Measurements from ENCODE around the gene GJA1.
"Not testable (repeated sequence)": the region's sequence is repeated elsewhere in the genome, so short reads cannot be mapped to it uniquely, and the experiment has no call there.

Gene GJA1

DNA sequence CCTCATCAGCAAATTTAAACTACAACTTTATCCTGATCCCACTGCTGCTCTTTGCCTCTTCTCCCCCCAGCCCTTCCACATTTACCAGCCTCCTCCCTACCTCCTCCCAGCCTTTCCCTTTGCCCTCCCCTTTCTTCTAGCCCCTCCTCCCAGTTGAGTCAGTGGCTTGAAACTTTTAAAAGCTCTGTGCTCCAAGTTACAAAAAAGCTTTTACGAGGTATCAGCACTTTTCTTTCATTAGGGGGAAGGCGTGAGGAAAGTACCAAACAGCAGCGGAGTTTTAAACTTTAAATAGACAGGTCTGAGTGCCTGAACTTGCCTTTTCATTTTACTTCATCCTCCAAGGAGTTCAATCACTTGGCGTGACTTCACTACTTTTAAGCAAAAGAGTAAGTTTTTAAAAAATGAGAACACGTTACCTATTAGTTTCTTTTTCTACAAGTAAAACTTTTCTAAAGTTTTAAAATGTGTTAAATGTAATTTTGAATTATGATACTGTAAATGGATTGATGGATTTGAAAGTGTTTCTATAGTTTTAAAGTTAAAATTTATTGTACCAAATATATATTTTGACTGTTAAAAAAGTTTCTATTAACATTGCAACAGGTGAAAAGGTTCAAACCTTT, at the start of gene GJA1:
TSS of gene GJA1 (plus strand) at position 203 of the 626 bp plus-strand sequence. CDS start 11,202 bp downstream, outside the sequence.
- no peak for DNase-seq

GRCh38 chr6:121386551-121386950, 48.9 kb upstream of the GJA1 start:
- not testable (repeated sequence) for DNase-seq

DNA sequence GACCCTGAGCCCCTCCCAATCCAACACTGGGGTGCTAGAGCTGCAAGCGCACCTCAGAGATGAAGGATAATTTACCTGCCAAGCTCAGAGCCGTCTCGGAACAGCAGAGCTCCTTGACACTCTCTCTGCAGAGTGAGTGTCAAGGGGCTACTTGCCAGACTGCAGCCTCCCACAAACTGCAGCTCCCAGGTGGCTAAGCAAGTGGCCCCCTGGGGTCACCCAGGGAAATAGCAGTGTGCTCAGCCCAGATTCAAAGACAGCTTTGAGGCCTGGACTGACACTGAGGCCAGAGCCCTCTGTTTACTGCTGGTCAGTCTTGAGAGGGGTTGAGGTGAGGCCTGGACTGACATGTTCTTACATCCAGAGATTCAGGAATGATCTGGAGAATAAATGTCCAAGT, 46.0 kb upstream of the GJA1 start:
- DNase-seq: no peak

- DNase-seq: no peak
Measured at GRCh38 chr6:121393731-121394505, 41.5 kb upstream of the GJA1 start.

- DNase-seq: no peak
Measured at GRCh38 chr6:121395736-121396135, 39.7 kb upstream of the GJA1 start.

- DNase-seq: not testable (repeated sequence)
Measured at GRCh38 chr6:121397188-121397587, 38.3 kb upstream of the GJA1 start.

DNA sequence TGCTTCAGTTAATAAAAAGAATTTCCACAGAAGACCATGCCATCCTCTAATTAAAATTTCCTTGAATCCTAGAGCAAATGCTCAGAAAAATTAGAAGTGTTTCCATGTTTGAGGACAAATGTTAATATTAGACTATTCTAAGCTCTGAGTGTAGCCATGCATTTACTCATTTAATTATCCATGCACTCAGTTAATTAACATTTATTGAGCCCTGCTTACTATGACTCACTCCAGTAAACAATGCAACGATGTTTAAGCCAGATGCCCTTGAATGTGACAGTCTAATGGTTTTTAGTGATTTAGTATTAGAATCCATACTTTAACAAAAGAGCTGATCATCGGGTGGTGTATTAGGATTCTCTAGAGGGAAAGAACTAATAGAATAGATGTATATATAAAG, 37.3 kb upstream of the GJA1 start:
- DNase-seq: no peak

GRCh38 chr6:121399966-121400365, 35.5 kb upstream of the GJA1 start:
- no peak for DNase-seq

GRCh38 chr6:121403964-121404363, 31.5 kb upstream of the GJA1 start:
- no peak for DNase-seq

GRCh38 chr6:121405306-121405705, 30.1 kb upstream of the GJA1 start:
- no peak for DNase-seq

- no peak for DNase-seq
Measured at GRCh38 chr6:121408321-121408720, 27.1 kb upstream of the GJA1 start.

DNA sequence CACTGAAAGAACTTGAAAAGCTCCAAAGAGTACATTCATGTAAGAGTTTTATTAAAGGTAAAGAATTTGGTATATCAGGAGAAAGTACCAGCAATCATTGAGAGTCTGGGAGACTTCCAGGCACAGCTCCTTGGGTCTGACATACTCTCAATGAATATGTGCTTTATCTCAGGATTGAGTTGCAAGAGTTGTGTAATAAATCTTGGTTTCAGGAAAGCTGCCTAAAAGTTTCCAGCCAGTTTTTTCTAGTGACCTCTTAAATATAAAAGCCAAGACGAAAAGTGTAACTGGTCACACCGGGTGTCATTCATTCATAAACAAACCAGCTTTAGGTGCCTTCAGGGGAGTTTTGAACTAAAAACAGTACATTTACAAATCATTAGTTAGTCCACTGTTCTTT, 21.6 kb upstream of the GJA1 start:
- DNase-seq: no peak

GRCh38 chr6:121418346-121418745, 17.1 kb upstream of the GJA1 start:
- DNase-seq: no peak

DNA sequence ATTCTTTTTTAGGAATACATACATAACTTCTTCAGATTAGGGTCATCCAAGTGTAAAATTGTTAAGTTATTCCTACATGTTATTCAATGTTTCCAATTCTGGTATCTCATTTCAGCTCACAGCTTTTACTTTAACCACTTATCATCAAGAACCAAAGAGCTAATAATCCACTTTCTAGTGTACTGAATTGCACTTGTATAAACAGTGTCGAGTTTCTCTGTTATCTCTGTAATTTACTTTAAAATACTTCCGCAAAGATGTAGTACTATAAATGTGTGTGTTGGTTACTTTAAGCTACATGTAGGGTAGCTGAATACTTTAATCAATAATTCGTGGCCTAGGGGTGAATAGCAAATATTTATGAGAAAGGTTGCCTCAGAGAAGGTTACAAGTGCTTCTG, 8.8 kb upstream of the GJA1 start:
- no peak for DNase-seq

DNA sequence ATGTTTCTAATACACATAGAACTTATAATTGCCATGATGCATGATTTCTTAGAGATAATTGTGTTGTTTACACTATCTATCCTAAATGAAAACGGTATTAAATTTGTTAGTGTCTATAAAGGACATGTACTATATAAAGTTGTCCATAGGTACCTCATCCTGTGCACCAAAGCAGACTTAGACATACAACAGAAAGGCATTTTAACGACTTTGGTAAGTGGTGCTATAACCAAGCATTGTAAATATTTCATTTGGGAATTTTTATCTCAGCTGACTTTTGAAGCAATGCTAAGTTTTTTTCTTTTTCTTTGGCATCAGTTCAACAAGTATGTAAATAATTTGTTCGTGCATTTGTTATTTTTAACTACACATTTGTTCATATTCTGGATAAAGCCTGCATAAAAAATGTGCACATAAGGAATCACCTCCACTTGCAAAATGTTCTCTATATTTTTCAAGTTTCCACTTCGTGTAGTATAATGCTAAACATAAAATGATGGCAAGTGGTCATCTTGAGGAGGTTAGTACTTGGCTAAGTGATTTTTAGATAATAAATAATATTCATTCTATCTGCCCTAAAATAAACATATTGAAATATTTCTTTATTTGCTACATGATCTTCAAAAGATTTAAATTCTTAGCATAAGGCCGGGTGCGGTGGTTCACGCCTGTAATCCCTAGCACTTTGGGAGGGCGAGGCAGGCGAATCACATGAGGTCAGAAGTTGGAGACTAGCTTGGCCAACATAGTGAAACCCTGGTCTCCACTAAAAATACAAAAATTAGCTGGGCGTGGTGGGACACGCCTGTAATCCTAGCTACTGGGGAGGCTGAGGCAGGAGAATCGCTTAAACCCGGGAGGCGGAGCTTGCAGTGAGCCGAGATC, 6.3 kb upstream of the GJA1 start:
- no peak for DNase-seq

DNA sequence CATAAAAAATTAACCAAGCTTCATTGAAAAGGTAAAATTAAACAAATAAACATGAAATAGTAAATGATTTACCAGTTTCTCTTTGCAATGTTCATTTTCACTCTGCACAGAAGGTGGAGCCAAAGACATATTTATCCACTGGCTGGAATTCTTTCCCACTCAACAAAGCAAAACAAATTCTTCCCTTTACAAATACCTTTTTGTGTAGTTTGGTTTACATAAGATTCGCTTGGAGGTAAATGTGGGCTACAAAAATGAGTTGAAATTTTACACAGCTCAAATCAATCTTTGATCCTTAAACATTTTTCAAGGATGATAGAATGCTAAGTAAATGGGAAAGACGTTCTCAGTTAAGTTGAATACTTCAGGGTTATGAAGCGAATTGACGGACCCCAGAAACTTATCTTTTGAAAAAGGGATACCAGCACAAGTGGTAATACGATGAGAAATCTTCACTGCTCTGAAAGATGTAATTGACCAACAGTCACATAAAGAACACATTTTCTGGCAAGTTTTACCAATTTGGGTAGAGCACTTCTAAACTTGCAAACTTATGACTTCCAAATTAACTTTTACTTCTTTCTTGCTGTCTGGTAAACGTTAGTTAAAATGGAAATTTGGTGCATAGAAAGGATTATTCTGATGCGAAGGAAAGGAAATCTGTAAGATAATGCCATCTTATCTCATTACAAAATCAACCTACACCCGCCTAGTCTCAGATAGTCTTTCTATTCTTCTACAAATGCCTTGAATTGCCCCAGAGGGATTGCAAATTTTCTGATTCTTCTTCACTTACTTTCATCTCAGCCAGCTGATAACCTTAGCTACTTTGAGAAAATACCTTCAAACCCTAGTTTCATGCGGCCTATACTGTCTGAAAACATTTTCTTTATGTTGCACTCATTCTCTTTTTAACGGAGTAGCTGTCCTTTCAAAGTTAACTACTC, 4.7 kb upstream of the GJA1 start:
- no peak for DNase-seq

- not testable (repeated sequence) for DNase-seq
Measured at GRCh38 chr6:121431776-121432175, 3.7 kb upstream of the GJA1 start.

GRCh38 chr6:121434037-121434770, 1.2 kb upstream of the GJA1 start:
- no peak for DNase-seq

- DNase-seq: no peak
Measured at GRCh38 chr6:121436274-121436857, 920 bp downstream of the GJA1 start.

DNA sequence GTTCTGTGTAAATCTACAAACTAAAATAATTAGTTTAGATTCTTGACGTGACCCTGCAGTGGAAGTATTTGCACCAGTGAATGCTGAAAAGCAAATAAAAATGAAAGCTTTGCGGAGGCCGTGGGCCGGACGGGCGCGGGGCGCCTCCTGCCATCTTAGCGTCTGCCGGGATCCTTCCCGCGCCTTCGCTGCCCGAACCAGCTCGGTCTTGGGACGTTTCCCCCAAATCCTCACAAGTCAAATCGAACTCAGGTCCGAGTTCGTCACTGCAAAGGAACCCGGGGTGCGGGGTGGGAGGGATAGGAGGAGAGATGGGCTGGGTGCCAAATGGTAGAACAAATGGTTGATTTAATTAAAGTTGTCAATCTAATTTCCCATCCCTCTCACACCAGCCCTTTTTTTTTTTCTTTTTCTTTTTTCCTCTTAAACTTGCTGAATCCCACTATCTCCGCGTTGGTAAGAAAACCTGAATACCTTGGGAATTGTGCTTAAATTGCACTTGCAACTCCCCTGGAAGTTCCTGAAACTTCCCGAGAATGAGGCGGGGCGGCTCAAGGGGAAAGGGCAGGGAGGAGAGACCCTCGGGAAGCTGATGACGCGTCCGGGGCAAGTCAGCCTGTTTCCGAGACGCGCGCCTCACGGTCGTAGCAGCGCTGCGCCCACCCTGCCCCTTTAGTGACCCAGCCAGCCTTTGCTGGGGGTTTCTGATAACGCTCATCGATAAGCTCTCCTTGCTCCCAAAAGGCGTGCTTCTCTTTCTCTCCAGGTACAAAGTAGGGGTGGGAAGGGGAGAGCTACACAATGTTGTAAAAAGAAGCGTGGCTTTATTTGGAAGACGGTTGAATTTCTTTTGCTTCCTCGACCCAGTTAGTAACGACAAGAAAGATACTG, 1.8 kb downstream of the GJA1 start:
- peak; percentile 4 to 13 for DNase-seq

Data from stimulated activated CD4-positive, alpha-beta T cell treated with anti-CD3 and anti-CD28 coated beads, Interleukin-4, amount 100 ng/mL, for 4 hours (primary cell).